ENCODE data around the gene PINK1.
"Not testable (repeated sequence)": the region's sequence is repeated elsewhere in the genome, so short reads cannot be mapped to it uniquely, and the experiment has no call there.

Gene PINK1

DNA sequence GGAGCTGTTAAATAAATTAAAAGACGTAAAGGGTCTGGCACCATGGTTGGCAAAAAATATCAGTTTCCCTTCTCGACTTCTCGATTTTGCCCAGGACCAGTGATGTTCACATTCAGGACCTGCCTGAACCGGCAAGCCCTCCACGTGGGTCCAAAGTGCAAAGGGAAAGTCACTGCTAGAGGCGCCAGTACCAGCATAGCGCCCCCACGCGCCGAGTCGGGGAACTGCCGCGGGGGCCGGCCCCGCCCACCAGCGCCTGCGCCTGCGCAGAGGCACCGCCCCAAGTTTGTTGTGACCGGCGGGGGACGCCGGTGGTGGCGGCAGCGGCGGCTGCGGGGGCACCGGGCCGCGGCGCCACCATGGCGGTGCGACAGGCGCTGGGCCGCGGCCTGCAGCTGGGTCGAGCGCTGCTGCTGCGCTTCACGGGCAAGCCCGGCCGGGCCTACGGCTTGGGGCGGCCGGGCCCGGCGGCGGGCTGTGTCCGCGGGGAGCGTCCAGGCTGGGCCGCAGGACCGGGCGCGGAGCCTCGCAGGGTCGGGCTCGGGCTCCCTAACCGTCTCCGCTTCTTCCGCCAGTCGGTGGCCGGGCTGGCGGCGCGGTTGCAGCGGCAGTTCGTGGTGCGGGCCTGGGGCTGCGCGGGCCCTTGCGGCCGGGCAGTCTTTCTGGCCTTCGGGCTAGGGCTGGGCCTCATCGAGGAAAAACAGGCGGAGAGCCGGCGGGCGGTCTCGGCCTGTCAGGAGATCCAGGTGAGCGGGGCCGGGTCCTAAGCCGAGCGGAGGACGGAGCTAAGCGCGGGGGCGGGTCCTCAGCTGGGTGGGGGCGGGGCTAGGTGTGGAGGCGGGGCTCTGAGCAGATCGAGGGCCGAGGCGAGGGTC is at the start of gene PINK1:
PINK1 (plus strand) TSS at position 269 of the 875 bp plus-strand sequence; CDS start at position 360, 91 bp downstream.
- peak; percentile 96 for DNase-seq (ENCODE audit: low spot score)

DNA sequence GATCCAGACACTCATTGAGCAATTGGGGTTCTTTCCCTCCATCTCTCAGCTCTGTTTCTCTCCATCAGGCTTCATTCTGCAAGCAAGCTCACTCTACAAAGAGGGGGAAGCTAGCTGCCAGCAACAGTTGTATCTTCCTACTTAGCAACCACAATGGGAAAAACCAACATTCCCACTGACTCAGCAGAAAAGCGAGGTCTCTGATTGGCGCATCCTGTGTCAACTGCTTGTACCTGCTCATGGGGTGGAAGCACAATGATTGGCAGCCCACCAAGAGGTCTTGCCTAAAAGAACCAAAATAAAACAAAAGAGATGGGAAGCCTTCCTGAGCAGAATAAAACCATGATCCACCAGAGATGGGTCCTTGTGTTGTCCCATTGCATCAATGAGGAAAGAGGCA is 48.4 kb upstream of the PINK1 start:
- no peak for DNase-seq (ENCODE audit: low spot score)

DNA sequence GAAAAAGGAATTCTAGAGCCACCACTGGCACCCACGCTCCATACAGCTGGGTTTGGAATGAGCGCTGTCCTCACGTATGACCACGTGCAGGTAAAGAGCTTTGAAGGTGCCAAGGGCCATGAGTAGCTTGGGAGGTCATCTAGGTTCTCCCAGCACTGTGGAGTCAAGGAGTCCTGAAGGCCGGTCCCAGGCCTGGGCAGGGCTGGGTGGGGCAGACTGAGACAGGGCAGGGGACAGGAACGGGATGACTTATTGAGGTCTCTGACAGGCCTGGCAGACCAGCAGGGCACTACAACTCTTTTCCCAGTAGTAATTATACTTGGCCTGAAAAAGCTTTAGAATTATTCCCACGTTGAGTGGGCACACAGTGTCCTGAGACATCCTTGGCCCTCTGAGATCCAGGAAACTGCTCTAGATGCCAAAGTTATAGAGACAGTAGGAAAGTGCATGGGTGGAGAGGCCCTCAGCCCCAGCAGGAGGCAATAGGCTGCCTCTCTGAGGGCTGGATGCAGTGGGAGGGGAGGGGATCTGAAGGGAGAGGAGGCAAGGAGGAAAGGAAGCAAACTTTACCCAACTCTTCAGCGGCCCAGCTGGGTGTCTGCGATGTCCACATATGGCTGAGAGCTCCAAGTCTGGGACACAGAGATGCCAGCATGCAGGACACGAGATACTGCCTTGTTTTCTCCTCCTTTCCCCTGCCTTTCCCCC is 46.2 kb upstream of the PINK1 start:
- peak; percentile 44 for DNase-seq (ENCODE audit: low spot score)

DNA sequence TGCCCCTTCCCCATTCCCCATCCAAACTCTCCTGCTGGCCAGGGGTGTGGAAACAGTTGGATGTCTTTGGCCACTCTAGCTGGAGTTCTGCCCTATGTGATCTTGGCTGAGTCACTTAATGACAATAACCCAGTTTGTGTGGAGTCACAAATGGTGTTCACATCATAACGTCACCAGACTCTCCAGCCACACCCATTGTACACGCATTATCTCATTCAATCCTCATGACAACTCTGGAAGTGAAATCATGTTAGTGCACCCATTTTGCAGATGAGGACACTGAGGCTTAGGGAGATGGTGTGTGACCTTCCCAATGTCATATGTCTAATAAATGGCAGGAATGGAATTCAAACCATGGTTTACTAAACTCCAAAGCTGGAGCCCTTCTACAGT is 45.6 kb upstream of the PINK1 start:
- no peak for DNase-seq (ENCODE audit: low spot score)

DNA sequence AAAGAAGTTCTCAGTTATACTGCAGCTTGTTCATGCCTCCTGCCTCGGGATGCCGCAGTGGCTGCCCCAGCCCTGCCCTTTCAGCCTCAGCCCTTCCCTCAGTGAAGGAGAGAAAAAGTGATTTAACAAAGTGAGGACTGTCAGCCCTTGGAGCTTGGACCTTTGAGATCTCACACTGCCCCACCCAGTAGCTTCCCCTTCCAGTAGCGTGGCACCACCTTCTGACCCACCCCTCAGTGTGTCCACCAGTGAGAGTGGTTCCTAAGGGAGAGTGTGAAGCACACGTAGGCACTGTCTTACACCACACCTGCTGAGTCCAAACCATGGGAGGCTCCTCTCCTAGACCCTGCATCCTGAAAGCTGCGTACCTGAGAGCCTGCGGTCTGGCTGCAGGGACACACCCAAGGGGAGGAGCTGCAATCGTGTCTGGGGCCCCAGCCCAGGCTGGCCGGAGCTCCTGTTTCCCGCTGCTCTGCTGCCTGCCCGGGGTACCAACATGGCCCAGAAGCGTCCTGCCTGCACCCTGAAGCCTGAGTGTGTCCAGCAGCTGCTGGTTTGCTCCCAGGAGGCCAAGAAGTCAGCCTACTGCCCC is 44.5 kb upstream of the PINK1 start, which contains the start of gene CDA:
CDA (plus strand) TSS at position 464 of the 592 bp plus-strand sequence; CDS start at position 497, 33 bp downstream.
- DNase-seq (ENCODE audit: low spot score), result peak; percentile 25

DNA sequence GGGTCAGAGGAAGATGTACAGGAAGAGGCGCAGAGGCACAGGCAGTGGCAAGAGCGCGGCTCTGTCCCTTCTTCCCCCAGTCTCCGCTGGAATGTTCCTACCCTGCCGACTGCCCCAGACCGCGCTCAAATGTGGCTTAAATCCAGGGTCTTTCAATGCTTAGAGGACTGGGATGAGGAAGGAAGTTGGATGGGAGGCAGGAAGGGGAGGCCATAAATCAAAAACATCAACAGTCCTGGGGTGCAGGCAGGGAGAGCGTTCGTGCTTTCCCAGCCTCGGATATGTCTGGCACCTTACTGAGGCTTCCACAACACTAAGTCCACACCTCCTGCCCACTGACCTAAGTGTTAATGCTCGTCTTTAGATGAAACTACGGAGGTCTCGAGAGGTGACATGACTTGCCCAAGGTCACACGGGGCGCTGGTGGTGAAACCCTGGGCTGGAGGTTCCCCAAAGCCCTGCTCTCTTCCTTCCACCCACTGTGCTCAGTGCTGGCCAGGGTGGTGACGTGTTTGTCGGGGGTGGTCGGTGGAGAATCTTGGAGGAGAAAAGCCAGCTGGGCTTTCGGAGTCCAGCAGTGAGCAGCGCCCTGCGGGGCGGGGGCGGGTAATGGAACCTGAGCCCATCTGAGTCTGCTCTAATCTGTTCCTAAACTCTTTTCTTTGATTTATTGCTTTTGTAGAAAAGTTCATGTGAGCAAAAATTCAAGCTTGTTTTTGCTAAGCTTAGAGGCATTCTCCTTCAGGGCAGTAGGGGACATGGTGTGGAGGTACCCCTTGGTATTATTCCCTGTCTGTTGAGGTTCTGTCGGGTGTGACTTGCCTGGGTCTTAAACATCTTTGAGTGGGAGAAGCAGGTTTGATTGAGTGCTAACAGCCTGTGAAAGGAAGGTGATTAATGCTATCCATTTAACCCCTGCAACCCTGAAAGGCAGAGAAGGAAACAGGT is 43.7 kb upstream of the PINK1 start:
- peak; percentile 76 for DNase-seq (ENCODE audit: low spot score)

DNA sequence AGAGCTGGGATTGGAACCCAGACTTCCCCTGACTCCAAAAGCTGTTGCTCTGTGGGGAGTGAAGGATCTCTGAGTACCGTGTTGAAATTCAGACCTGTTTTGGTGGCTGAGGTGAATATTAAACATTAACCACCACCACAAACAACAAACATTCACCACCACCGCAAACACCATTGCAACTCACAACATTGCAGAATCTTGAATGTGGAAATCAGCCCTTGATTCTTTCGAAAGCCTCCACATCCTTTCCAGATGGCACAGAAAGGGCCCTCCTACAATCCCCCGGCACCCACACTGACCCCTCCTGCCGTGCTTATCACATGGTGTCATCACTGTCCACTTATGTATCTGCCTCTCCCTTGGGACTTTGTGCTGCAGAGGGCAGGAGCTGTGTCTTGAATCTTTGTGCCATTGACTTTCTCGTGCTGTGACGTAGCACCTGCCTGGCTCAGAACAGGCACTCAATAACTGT is 42.9 kb upstream of the PINK1 start:
- peak; percentile 82 for DNase-seq (ENCODE audit: low spot score)

DNA sequence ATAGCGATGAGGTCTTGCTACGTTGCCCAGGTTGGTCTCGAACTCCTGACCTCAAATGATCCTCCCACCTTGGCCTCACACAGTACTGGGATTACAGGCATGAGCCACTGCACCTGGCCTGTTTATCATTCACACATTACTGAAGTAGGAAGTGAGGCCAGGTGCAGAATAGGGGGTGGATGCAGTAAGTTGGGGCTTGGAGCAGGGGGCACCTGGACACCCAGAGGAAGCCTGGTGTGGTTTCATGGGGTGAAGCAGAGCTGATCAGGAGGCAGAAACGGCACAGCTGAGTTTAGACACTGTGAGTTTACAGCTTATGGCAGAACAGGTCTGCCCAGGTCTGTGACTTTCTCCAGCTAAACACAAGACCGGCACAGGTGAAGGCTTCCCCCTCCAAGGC is 39.5 kb upstream of the PINK1 start:
- no peak for DNase-seq (ENCODE audit: low spot score)

DNA sequence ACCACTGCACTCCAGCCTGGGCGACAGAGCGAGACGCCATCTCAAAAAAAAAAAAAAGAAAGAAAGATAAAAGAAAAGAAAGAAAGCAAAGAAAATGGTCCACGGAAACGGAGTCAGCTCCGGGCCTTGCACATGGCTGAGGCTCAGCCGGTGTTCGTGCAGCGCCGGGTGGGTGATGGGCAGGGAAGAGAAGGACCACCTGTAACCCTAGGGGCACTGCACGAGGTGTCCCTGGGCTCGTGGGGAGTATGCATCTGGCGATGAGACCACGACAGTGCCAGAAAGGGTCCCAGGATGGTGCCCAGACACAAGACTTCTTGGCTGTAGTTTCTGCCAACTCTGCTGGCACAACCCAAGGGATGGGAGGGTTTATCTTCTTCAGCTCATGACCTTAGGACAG is 38.5 kb upstream of the PINK1 start:
- no peak for DNase-seq (ENCODE audit: low spot score)

DNA sequence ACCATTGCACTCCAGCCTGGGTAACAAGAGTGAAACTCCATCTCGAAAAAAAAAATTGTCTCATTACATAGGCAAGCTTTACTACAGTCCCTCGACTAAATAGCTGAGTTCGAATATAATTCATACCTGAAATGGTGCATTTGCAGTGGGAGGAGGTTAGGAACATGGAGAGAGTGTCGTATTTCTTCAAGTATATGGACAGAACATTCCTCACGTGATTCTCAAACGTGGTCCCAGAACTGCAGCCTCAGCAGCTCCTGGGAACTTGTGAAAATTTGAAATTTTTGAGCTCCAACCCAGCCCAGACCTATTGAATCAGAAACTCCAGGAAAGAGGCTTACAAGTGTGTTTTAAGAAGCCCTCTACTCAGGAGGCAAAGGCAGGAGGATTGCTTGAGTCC is 37.2 kb upstream of the PINK1 start:
- no peak for DNase-seq (ENCODE audit: low spot score)

DNA sequence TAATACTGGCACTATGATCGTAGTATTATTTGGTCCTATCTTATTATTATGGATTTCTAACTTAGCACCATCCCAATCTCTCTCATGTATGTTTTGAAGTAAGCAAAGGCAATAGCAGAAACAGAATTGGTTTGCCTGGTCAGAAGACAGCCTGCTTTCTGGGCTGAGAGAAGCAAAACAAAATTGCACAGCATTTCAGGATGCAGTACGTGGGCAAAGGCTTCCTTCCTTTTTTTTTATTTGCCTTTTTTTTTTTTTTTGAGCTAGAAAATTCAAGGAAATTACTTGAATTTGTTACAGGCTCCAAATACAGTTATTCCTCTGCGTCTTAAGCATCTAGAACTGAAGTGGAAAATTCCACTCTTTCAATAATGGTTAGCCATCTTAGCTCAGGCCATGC is 35.6 kb upstream of the PINK1 start:
- DNase-seq (ENCODE audit: low spot score), result no peak

DNA sequence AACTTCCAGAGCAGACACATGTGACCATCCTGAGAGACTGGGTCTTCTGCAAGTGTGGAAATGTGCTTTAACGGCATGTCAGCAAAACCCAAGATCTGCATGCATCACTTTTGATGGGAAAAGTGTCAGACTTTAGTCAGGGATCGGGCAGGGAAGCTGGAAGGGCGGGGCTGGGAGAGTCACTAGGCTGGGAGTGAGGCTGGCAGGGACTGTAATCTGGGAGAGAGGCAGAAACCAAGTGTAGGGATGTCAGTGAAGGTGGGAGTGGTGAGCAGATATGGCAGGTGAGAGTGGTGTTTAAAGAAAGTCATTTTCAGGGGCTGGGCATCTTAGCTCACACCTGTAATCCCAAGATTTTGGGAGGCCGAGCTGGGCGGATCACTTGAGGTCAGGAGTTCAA is 33.1 kb upstream of the PINK1 start:
- DNase-seq (ENCODE audit: low spot score), result peak; percentile 21

DNA sequence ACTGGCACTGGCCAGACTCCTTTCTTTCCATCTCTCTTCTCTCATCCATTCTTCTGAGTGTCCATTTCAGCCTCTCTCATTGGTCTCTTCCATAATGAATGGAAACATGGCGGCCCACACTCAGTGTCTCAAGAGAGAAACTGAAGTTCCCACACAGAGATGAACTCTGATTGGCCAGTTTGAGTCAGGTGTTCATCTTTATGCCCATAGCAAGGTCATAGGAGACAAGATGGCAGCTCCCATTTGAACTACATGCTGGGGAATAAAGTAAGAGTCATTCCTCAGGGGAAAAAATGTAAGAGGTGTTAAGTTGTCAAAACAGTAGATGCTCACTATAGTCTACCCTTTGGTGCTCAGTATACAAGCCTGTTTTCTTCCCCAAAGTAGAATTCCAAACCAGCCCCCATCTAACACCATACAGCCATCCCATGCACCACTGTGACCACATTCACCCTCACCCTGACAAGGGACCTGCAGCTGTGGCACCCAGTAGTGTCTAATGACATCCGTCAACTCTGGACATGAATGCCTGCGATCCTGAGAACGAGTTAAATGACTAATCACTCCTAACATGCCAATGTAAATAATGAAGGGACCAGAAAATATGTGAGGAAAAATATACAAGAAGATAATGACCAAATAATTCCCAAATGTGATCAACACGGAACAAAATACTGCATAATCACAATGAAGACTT is 32.0 kb upstream of the PINK1 start:
- no peak for DNase-seq (ENCODE audit: low spot score)

DNA sequence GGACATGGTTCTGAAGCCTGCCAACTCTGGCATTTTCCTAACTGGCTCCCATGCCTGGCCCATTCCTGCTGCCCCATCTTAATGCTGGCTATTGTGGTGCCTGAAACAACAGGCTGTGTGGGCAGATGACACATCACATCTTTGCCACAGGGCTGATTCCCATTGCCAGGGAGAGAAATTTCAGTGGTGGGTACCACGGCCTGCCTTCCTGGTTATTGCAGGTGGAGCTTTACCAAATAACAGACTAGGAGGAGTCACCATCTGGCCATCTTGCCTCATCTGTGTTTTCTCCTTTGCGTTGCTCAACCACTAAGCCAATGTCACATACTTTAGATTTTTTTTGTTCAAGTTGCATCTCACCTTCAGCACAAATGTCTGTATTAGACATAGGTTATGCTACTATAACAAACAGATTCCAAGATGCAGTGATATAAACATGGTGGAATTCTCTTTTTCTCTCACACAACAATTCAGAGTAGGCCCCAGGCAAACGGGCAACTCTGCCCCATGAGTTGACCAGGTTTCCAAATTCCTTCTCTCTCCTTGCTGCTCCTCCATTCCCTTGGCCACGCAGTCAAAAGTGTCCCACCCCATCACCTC is 30.3 kb upstream of the PINK1 start:
- no peak for DNase-seq (ENCODE audit: low spot score)

DNA sequence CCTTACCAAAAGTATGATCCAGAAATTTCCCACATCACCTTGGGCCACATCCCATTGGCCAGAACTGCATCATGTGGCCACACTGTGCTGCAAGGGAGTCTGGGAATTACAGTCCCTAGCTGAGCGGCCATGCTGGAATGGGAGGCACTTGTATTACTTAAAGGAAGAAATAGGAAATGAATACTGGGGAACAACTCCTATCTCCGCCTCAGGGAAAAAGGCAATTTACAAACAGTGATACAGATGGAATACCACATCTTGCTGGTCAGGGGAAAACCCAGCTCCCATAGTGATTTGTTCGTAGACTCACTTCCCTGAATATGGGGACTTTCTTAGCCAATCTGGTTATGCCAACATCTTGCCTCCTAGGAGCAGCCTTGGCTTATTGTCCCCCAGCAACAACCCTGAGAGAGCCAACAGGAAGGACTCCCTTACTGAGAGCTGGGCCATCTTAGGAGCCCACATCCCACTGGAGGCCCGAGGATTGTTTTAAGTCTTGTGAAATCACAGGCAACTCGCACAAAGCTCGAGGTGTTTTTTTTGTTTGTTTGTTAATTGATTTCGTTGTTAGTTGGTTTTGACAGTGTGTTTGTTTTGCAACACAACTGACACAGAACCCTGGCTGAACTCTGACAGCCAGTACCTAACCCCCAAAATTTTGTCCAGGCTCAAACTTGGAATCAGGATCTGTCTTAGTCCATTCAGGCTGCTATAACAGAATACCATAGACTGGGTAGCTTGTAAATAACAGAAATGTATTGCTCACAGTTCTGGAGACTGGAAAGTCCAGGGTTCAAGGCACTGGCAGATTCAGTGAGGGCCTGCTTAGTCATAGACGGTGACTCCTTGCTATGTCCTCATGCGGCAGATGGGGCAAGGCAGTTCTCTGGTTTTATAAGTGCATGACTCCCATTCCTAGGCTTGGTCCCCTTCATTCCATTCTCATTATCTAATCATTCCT is 29.5 kb upstream of the PINK1 start:
- DNase-seq (ENCODE audit: low spot score), result peak; percentile 87

DNA sequence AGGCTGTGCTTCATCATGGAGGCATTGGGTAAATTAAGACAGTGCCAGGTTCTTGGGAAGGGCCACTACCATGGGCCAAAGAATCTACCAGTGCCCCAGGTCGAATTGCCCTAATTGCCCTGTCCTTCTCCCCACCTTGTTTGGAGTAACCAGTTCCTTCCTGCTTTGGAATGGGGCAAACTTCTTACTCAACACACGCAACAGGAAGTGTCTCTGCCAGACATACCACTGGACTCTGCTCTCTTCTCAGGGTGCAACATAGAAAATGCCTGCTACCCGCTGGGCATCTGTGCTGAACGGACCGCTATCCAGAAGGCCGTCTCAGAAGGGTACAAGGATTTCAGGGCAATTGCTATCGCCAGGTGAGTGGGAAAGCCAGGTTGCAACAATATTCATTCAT is 28.6 kb upstream of the PINK1 start:
- DNase-seq (ENCODE audit: low spot score), result peak; percentile 23

DNA sequence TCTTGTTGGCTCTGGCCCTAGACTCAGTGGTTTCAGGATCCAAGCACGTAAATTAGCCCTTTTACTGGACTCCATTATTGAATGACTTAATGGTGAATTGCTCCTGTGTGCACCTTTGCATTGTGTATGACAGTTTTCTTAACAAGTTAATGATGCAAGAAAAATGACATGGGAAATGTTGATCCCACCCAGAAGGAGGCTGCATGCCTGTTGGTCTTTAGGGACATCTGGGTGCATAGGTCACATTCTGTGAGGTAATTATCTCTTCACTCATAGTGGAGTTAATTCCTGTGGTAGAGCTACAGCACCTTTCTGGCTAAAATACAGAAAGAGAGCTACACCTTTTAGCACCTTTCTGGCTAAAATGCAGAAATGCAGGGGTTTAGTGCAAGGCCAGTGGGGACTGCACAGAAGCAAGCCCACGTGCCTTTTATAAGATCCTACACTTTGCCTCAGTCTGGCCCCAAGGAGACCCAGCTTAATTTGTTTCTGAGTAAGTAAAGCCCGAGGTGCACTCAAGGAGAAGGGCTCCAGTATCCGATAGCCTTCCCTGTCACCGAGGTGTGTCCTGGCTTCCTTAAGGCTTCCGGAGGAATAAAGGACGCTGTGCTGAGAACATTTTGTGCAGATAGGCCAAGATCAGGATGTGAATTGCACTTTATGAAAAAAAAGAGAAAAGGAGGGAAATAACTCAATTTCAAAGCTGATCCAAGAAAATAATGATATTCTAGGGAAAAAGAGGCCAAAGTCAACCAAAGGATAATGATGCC is 26.3 kb upstream of the PINK1 start:
- DNase-seq (ENCODE audit: low spot score), result not testable (repeated sequence)

DNA sequence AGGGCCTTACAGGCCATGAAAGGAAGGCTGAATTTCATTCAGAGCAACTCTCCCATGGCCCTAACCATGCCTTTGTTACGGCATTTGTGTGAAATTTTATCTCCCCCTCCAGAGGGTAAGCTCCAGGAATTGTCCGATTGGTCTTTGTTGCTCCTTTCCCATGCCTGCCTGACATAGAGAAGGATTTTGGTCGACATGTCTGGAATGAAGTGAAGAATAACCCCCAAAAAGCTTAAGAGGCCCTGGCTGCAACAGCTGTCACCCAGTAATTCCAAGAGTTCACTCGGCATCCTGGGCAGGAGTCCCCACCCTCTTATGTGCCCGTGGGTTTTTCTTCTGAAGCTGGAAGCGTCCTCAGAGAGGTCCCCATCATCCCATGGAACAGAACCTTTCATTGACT is 23.7 kb upstream of the PINK1 start:
- DNase-seq (ENCODE audit: low spot score), result no peak

DNA sequence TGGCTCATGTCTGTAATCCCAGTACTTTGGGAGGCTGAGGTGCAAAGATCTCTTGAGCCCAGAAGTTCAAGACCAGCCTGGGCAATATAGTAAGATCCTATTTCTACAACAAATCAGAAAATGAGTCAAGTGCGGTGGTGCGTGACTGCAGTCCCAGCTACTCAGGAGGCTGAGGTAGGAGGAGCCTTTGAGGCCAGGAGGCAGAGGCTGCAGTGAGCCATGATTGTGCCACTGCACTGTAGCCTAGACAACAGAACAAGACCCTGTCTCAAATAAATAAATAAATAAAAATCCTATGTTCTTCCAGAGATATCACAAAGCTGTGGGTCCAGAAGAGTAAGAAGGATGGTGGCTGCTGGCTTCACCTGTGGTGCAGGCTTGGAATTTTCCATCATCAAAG is 22.3 kb upstream of the PINK1 start:
- no peak for DNase-seq (ENCODE audit: low spot score)
